Naive B cell (primary cell): Measurements from ENCODE around the gene GGA1. TPM values are rescaled to one million over a fixed set of nuclear protein-coding genes. Genes with fewer than 3 reads are reported as not detected.
"Not testable (repeated sequence)": the region's sequence is repeated elsewhere in the genome, so short reads cannot be mapped to it uniquely, and the experiment has no call there.

Experiments
- ATAC-seq, 2 donors: fragments of 150-1000 bp; cut with Tn5 transposase; 2 replicates each; pipeline ENCODE4 v1.10.0; 2021; ENCODE audit warnings: low read depth in 2 of 2, mild to moderate bottlenecking in 2 of 2, moderate library complexity in 2 of 2
- DNase-seq: peaks from one replicate; pipeline ENCODE4 v3.0.0; 2022
- H3K27ac Mint-ChIP-seq, 6 donors: one replicate each; pipeline ENCODE4 v1.8.0; 2020 to 2022; ENCODE audit warnings: mild to moderate bottlenecking in 6 of 6, mixed read lengths in 6 of 6, moderate library complexity in 5 of 6, inconsistent platforms in 2 of 6
- H3K27me3 Mint-ChIP-seq, 3 donors: one replicate each; pipeline ENCODE4 v1.8.0; 2021 to 2022; ENCODE audit warnings: mixed read lengths in 3 of 3, mild to moderate bottlenecking in 1 of 3
- H3K36me3 Mint-ChIP-seq, 2 donors: one replicate each; pipeline ENCODE4 v1.8.0; 2020 to 2022; ENCODE audit warnings: mixed read lengths in 2 of 2, inconsistent platforms in 1 of 2, mild to moderate bottlenecking in 1 of 2
- H3K4me1 Mint-ChIP-seq, 3 donors: one replicate each; pipeline ENCODE4 v1.8.0; 2020 to 2022; ENCODE audit warnings: mixed read lengths in 3 of 3, inconsistent platforms in 1 of 3, mild to moderate bottlenecking in 1 of 3, moderate library complexity in 1 of 3
- H3K4me3 Mint-ChIP-seq, 8 donors: one replicate each; pipeline ENCODE4 v1.8.0; 2020 to 2022; ENCODE audit warnings: mild to moderate bottlenecking in 8 of 8, mixed read lengths in 8 of 8, moderate library complexity in 8 of 8, inconsistent platforms in 2 of 8
- H3K9me3 Mint-ChIP-seq, 7 donors: one replicate each; pipeline ENCODE4 v1.8.0; 2020 to 2022; ENCODE audit warnings: mixed read lengths in 7 of 7, mild to moderate bottlenecking in 5 of 7, inconsistent platforms in 2 of 7, moderate library complexity in 1 of 7
- polyA plus RNA-seq, 6 donors: library from polyadenylated mRNA; unstranded; fragments of 300-500 nt; fragmentation: Illumina TruSeq; gene quantifications; one replicate each; pipeline ENCODE4 v1.2.3, GENCODE V29; 2021; ENCODE audit warnings: low read depth in 6 of 6

Gene GGA1
- polyA plus RNA-seq, 6 donors from 2014 or later = 15.5 to 28.9 (median 24.2) TPM

GRCh38 chr22:37581504-37581903, 27.1 kb upstream of the GGA1 start:
- Mint-ChIP-seq H3K4me1 (peaks cover 7 to 41% (median 9%) of the 10 kb centered on the region in 3 donors), H3K27me3 (peaks cover 0 to 23% (median 20%) of the 10 kb centered on the region in 3 donors), H3K4me3 (peak overlapping the region in 3 of 8 donors; percentile 29 to 84 (median 52)), H3K9me3 (no peaks in the 10 kb centered on the region), H3K27ac (no peak overlapping the region), H3K36me3 (no peaks in the 10 kb centered on the region)
- DNase-seq (no peak), ATAC-seq (no peak)

- ATAC-seq (no peak), DNase-seq (no peak)
- Mint-ChIP-seq H3K27ac (no peak overlapping the region), H3K4me3 (peak overlapping the region in 1 of 8 donors; percentile 70), H3K9me3 (no peaks in the 10 kb centered on the region), H3K27me3 (peaks cover 0 to 25% (median 20%) of the 10 kb centered on the region in 3 donors), H3K36me3 (no peaks in the 10 kb centered on the region), H3K4me1 (peaks cover 7 to 38% (median 9%) of the 10 kb centered on the region in 3 donors)
These were observed 26.1 kb upstream of the GGA1 start for GRCh38 chr22:37582526-37582925.

- no peaks in the 10 kb centered on the region for H3K36me3 Mint-ChIP-seq
- H3K27me3 Mint-ChIP-seq = peaks cover 7 to 35% (median 16%) of the 10 kb centered on the region in 3 donors
- H3K27ac Mint-ChIP-seq = peak overlapping the region in 1 of 6 donors; percentile 21
- no peaks in the 10 kb centered on the region for H3K9me3 Mint-ChIP-seq
- no peak for ATAC-seq
- H3K4me3 Mint-ChIP-seq = peak overlapping the region in 1 of 8 donors; percentile 42
- DNase-seq = no peak
- peaks cover 11 to 16% (median 12%) of the 10 kb centered on the region in 3 donors for H3K4me1 Mint-ChIP-seq
These were observed 20.0 kb upstream of the GGA1 start for GRCh38 chr22:37588546-37589215.

- Mint-ChIP-seq H3K27me3 (peaks cover 7 to 35% (median 16%) of the 10 kb centered on the region in 3 donors), H3K4me1 (peaks cover 11 to 16% (median 12%) of the 10 kb centered on the region in 3 donors), H3K4me3 (no peak overlapping the region), H3K27ac (no peak overlapping the region), H3K9me3 (no peaks in the 10 kb centered on the region), H3K36me3 (no peaks in the 10 kb centered on the region)
- no peak for ATAC-seq
- no peak for DNase-seq
These were observed 19.0 kb upstream of the GGA1 start for GRCh38 chr22:37589636-37590035.

- not testable (repeated sequence) for DNase-seq, H3K36me3 Mint-ChIP-seq, H3K27ac Mint-ChIP-seq, H3K9me3 Mint-ChIP-seq, H3K4me3 Mint-ChIP-seq, ATAC-seq
- Mint-ChIP-seq H3K27me3 (peaks cover 7 to 26% (median 10%) of the 10 kb centered on the region in 3 donors), H3K4me1 (peaks cover 11 to 16% (median 12%) of the 10 kb centered on the region in 3 donors)
These were observed 17.6 kb upstream of the GGA1 start for GRCh38 chr22:37591081-37591480.

- H3K27ac Mint-ChIP-seq = peak overlapping the region in 1 of 6 donors; percentile 8
- H3K9me3 Mint-ChIP-seq = no peaks in the 10 kb centered on the region
- no peaks in the 10 kb centered on the region for H3K36me3 Mint-ChIP-seq
- peaks cover 11 to 16% (median 12%) of the 10 kb centered on the region in 3 donors for H3K4me1 Mint-ChIP-seq
- H3K4me3 Mint-ChIP-seq = peak overlapping the region in 7 of 8 donors; percentile 50 to 87 (median 84)
- H3K27me3 Mint-ChIP-seq = peaks cover 7 to 23% (median 16%) of the 10 kb centered on the region in 3 donors
- no peak for DNase-seq
- peak in 1 of 2 donors; percentile 14 for ATAC-seq
These were observed 16.7 kb upstream of the GGA1 start for GRCh38 chr22:37591823-37592404.

GRCh38 chr22:37594237-37594636, 14.4 kb upstream of the GGA1 start:
- Mint-ChIP-seq H3K36me3 (no peaks in the 10 kb centered on the region), H3K9me3 (no peaks in the 10 kb centered on the region), H3K27me3 (peaks cover 0 to 12% (median 9%) of the 10 kb centered on the region in 3 donors), H3K4me1 (peaks cover 11 to 16% (median 12%) of the 10 kb centered on the region in 3 donors), H3K4me3 (no peak overlapping the region), H3K27ac (no peak overlapping the region)
- DNase-seq (no peak), ATAC-seq (no peak)

GRCh38 chr22:37599153-37599552, 9.5 kb upstream of the GGA1 start:
- H3K27ac Mint-ChIP-seq = peak overlapping the region in 1 of 6 donors; percentile 26

GRCh38 chr22:37601203-37601539, 7.5 kb upstream of the GGA1 start:
- no peaks in the 10 kb centered on the region for H3K9me3 Mint-ChIP-seq
- H3K4me3 Mint-ChIP-seq = no peak overlapping the region
- DNase-seq (no peak), ATAC-seq (no peak)
- peaks cover 0 to 5% (median 0%) of the 10 kb centered on the region in 3 donors for H3K4me1 Mint-ChIP-seq
- no peak overlapping the region for H3K27ac Mint-ChIP-seq
- H3K36me3 Mint-ChIP-seq = no peaks in the 10 kb centered on the region
- H3K27me3 Mint-ChIP-seq = peaks cover 19 to 41% (median 20%) of the 10 kb centered on the region in 3 donors

More at GRCh38 chr22:37599153-37599552, 9.5 kb upstream of the GGA1 start:
- no peaks in the 10 kb centered on the region for H3K36me3 Mint-ChIP-seq
- DNase-seq (no peak), ATAC-seq (no peak)
- H3K9me3 Mint-ChIP-seq = no peaks in the 10 kb centered on the region
- H3K27me3 Mint-ChIP-seq = peaks cover 10 to 27% (median 14%) of the 10 kb centered on the region in 3 donors
- H3K4me3 Mint-ChIP-seq = no peak overlapping the region
- peaks cover 0 to 5% (median 0%) of the 10 kb centered on the region in 3 donors for H3K4me1 Mint-ChIP-seq

GRCh38 chr22:37601540-37602442, 6.8 kb upstream of the GGA1 start:
- Mint-ChIP-seq H3K9me3 (no peaks in the 10 kb centered on the region), H3K27me3 (peaks cover 14 to 41% (median 20%) of the 10 kb centered on the region in 3 donors), H3K36me3 (no peaks in the 10 kb centered on the region), H3K27ac (no peak overlapping the region), H3K4me3 (peak overlapping the region in 1 of 8 donors; percentile 18), H3K4me1 (peaks cover under 1 to 5% (median under 1%) of the 10 kb centered on the region in 3 donors)
- ATAC-seq = no peak
- no peak for DNase-seq

- H3K36me3 Mint-ChIP-seq, DNase-seq, H3K9me3 Mint-ChIP-seq, H3K27ac Mint-ChIP-seq, ATAC-seq: not testable (repeated sequence)
- H3K27me3 Mint-ChIP-seq = peaks cover 13 to 41% (median 20%) of the 10 kb centered on the region in 3 donors
- peaks cover 9 to 11% (median 10%) of the 10 kb centered on the region in 3 donors for H3K4me1 Mint-ChIP-seq
- H3K4me3 Mint-ChIP-seq = peak overlapping the region in 1 of 8 donors; percentile 18
These were observed 5.9 kb upstream of the GGA1 start for GRCh38 chr22:37602546-37603277.

GRCh38 chr22:37604074-37604473, 4.6 kb upstream of the GGA1 start:
- Mint-ChIP-seq H3K4me3 (peak overlapping the region in 1 of 8 donors; percentile 65), H3K36me3 (no peaks in the 10 kb centered on the region), H3K4me1 (peaks cover 15 to 21% (median 16%) of the 10 kb centered on the region in 3 donors), H3K27me3 (peaks cover 13 to 38% (median 20%) of the 10 kb centered on the region in 3 donors), H3K27ac (peak overlapping the region in 1 of 6 donors; percentile 69), H3K9me3 (no peaks in the 10 kb centered on the region)
- no peak for DNase-seq
- ATAC-seq = no peak
